HL-60 (cell line): ENCODE data around the gene GASK1A.

Experiments used
- DNase-seq, 2 experiments: peaks; one replicate each; pipeline ENCODE4 v3.0.0-alpha.2; 2010 to 2020; ENCODE audit warnings: low read depth in 1 of 2, low spot score in 1 of 2
- H3K27ac ChIP-seq: fragments of 250-450 bp; sonication (Bioruptor Pico); replicated peaks from 2 replicates; pipeline ENCODE4 v1.5.1; 2020; ENCODE audit warnings: mild to moderate bottlenecking, moderate library complexity
- H3K27me3 ChIP-seq: fragments of 250-450 bp; sonication (Bioruptor Pico); 2 replicates; pipeline ENCODE4 v1.5.1; 2021; ENCODE audit warnings: mild to moderate bottlenecking, moderate library complexity; ENCODE audit not compliant: insufficient read depth, poor library complexity, severe bottlenecking
- H3K4me3 ChIP-seq: replicated peaks from 2 replicates; pipeline ENCODE4 v1.5.1; 2011; ENCODE audit warnings: mild to moderate bottlenecking, control low read depth, low read length; ENCODE audit not compliant: insufficient read depth
- GABPA ChIP-seq: IDR thresholded peaks from 2 replicates; pipeline ENCODE4 v1.6.1; 2012; ENCODE audit warnings: low read depth
- POLR2AphosphoS5 ChIP-seq: IDR thresholded peaks from 2 replicates; pipeline ENCODE4 v1.6.1; 2012; ENCODE audit warnings: low read depth
- SPI1 ChIP-seq: IDR thresholded peaks from 2 replicates; pipeline ENCODE4 v1.6.1; 2012; ENCODE audit warnings: low read depth, mild to moderate bottlenecking, borderline replicate concordance
- TF ChIP-seq, protein P1 (sequence below): IDR thresholded peaks from one replicate; pipeline ENCODE4 v1.5.1; 2011; ENCODE audit warnings: low read length, control low read depth, inconsistent platforms; ENCODE audit not compliant: insufficient read depth
- TF ChIP-seq, protein P2 (sequence below): IDR thresholded peaks from 2 replicates; pipeline ENCODE4 v1.6.1; 2012; ENCODE audit warnings: low read depth; ENCODE audit not compliant: insufficient replicate concordance

Gene GASK1A

DNA sequence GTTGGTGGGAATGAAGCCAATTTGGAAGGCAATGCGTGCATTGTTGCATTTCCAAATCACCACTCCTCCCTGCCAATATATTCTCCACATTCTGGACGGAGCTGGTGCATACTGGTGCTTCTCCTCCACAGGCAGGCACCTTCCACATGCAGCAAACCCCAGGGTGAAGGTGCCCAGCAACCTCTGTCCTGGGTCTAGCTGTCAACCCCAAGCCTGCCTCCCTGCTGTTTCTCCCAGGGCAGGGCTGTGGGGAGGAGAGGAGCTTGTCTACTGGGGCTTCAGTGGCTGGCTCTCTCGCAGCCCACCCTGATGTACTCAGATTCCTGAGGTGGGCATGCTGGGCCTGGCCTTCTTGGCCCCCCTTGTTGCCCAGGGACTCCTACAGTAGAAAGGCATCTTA, 20.1 kb downstream of the GASK1A start:
- H3K4me3 ChIP-seq: no peak overlapping the region
- no peaks in the 10 kb centered on the region for H3K27me3 ChIP-seq
- H3K27ac ChIP-seq: no peak overlapping the region
- TF ChIP-seq, protein P1, sequence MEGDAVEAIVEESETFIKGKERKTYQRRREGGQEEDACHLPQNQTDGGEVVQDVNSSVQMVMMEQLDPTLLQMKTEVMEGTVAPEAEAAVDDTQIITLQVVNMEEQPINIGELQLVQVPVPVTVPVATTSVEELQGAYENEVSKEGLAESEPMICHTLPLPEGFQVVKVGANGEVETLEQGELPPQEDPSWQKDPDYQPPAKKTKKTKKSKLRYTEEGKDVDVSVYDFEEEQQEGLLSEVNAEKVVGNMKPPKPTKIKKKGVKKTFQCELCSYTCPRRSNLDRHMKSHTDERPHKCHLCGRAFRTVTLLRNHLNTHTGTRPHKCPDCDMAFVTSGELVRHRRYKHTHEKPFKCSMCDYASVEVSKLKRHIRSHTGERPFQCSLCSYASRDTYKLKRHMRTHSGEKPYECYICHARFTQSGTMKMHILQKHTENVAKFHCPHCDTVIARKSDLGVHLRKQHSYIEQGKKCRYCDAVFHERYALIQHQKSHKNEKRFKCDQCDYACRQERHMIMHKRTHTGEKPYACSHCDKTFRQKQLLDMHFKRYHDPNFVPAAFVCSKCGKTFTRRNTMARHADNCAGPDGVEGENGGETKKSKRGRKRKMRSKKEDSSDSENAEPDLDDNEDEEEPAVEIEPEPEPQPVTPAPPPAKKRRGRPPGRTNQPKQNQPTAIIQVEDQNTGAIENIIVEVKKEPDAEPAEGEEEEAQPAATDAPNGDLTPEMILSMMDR: no peak
- TF ChIP-seq, protein P2, sequence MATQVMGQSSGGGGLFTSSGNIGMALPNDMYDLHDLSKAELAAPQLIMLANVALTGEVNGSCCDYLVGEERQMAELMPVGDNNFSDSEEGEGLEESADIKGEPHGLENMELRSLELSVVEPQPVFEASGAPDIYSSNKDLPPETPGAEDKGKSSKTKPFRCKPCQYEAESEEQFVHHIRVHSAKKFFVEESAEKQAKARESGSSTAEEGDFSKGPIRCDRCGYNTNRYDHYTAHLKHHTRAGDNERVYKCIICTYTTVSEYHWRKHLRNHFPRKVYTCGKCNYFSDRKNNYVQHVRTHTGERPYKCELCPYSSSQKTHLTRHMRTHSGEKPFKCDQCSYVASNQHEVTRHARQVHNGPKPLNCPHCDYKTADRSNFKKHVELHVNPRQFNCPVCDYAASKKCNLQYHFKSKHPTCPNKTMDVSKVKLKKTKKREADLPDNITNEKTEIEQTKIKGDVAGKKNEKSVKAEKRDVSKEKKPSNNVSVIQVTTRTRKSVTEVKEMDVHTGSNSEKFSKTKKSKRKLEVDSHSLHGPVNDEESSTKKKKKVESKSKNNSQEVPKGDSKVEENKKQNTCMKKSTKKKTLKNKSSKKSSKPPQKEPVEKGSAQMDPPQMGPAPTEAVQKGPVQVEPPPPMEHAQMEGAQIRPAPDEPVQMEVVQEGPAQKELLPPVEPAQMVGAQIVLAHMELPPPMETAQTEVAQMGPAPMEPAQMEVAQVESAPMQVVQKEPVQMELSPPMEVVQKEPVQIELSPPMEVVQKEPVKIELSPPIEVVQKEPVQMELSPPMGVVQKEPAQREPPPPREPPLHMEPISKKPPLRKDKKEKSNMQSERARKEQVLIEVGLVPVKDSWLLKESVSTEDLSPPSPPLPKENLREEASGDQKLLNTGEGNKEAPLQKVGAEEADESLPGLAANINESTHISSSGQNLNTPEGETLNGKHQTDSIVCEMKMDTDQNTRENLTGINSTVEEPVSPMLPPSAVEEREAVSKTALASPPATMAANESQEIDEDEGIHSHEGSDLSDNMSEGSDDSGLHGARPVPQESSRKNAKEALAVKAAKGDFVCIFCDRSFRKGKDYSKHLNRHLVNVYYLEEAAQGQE: no peak
- no peak for TF ChIP-seq GABPA
- TF ChIP-seq POLR2AphosphoS5: no peak
- no peak for TF ChIP-seq SPI1
- DNase-seq: no peak

DNA sequence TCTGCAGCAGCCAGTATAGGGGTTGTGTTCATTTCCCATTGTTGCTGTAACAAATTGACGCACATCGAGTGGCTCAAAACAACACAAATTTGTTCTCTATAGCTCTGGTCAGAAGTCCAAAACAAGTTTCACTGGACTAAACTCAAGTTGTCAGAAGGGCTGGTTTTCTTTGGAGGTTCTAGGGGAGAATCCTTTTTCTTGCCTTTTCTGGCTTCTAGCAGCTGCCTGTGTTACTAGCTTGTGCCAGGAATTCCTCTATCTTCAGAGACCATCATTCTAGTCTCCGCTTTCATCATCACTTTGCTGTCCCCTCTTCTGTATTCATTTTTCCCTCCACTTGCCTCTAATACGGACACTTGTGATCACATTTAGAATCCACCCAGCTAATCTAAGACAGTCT, 20.5 kb downstream of the GASK1A start:
- DNase-seq: no peak
- no peak overlapping the region for H3K4me3 ChIP-seq
- H3K27me3 ChIP-seq: no peaks in the 10 kb centered on the region
- H3K27ac ChIP-seq: no peak overlapping the region
- TF ChIP-seq POLR2AphosphoS5 (no peak), GABPA (no peak), SPI1 (no peak)
- TF ChIP-seq, protein P2: no peak
- TF ChIP-seq, protein P1: no peak

DNA sequence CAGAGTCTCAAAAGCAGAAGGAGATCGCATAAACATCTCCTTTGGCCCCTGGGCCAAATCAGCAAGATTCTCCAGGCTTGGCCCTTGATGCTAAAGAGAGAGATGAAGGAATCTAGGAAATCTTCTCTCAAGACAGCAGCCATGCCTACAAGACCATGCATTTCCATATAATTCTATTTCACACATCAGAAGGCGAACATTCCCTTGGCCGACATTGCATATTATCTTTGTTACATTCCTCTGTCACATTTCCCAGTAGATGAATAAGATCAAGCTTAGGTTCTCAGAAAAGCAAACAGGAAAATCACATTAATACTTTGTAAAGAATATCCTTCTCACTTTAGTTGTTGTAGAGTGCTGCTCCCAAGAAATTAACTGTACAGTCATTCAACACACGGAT, 21.3 kb downstream of the GASK1A start:
- H3K27me3 ChIP-seq: no peaks in the 10 kb centered on the region
- no peak overlapping the region for H3K27ac ChIP-seq
- H3K4me3 ChIP-seq: no peak overlapping the region
- DNase-seq: no peak
- no peak for TF ChIP-seq GABPA
- no peak for TF ChIP-seq SPI1
- TF ChIP-seq, protein P2: no peak
- TF ChIP-seq POLR2AphosphoS5: no peak
- TF ChIP-seq, protein P1: no peak
